ENCODE data around the gene KDM1A.

KDM1A gene

GRCh38 chr1:23103001-23103889 is 84.0 kb downstream of the KDM1A start:
- DNase-seq (ENCODE audit: insufficient read length, low spot score) = no peak
- FAIRE-seq = no peak

GRCh38 chr1:23108918-23109533 is 89.8 kb downstream of the KDM1A start:
- FAIRE-seq (no peak), DNase-seq (ENCODE audit: insufficient read length, low spot score) (no peak)

- no peak for FAIRE-seq
- no peak for DNase-seq (ENCODE audit: insufficient read length, low spot score)
Observed at GRCh38 chr1:23110391-23110790, 91.1 kb downstream of the KDM1A start.

GRCh38 chr1:23111600-23112535 is 92.6 kb downstream of the KDM1A start:
- DNase-seq (ENCODE audit: insufficient read length, low spot score) = no peak
- FAIRE-seq = no peak

GRCh38 chr1:23114424-23115079 is 95.3 kb downstream of the KDM1A start:
- DNase-seq (ENCODE audit: insufficient read length, low spot score) = no peak
- peak; percentile 54 for FAIRE-seq

GRCh38 chr1:23116216-23116836 is 97.1 kb downstream of the KDM1A start:
- FAIRE-seq (no peak), DNase-seq (ENCODE audit: insufficient read length, low spot score) (no peak)

GRCh38 chr1:23116921-23117699 is 97.8 kb downstream of the KDM1A start:
- DNase-seq (ENCODE audit: insufficient read length, low spot score) = no peak

GRCh38 chr1:23118407-23118806 is 99.1 kb downstream of the KDM1A start:
- DNase-seq (ENCODE audit: insufficient read length, low spot score) = no peak
- FAIRE-seq = no peak

More at GRCh38 chr1:23116921-23117699, 97.8 kb downstream of the KDM1A start:
- no peak for FAIRE-seq

- no peak for DNase-seq (ENCODE audit: insufficient read length, low spot score)
- no peak for FAIRE-seq
Observed at GRCh38 chr1:23118957-23119792, 99.9 kb downstream of the KDM1A start.

- DNase-seq (ENCODE audit: insufficient read length, low spot score) = no peak
- no peak for FAIRE-seq
Observed at GRCh38 chr1:23120383-23120782, 101.1 kb downstream of the KDM1A start.

GRCh38 chr1:23122023-23122748 is 102.9 kb downstream of the KDM1A start:
- FAIRE-seq (no peak), DNase-seq (ENCODE audit: insufficient read length, low spot score) (no peak)

- no peak for DNase-seq (ENCODE audit: insufficient read length, low spot score)
- no peak for FAIRE-seq
Observed at GRCh38 chr1:23122796-23123195, 103.5 kb downstream of the KDM1A start.

- DNase-seq (ENCODE audit: insufficient read length, low spot score) = no peak
- peak; percentile 72 for FAIRE-seq
Observed at GRCh38 chr1:23123528-23123927, 104.3 kb downstream of the KDM1A start.

- DNase-seq (ENCODE audit: insufficient read length, low spot score) (no peak), FAIRE-seq (peak; percentile 71)
Observed at GRCh38 chr1:23124259-23125026, 105.2 kb downstream of the KDM1A start.

- FAIRE-seq (no peak), DNase-seq (ENCODE audit: insufficient read length, low spot score) (no peak)
Observed at GRCh38 chr1:23125489-23125888, 106.2 kb downstream of the KDM1A start.

- FAIRE-seq (no peak), DNase-seq (ENCODE audit: insufficient read length, low spot score) (no peak)
Observed at GRCh38 chr1:23126200-23126599, 106.9 kb downstream of the KDM1A start.

- DNase-seq (ENCODE audit: insufficient read length, low spot score) (no peak), FAIRE-seq (no peak)
Observed at GRCh38 chr1:23126801-23127200, 107.5 kb downstream of the KDM1A start.
